Peyer's patch (tissue), 4 donors: ENCODE measurements around the gene AGMO.

Experiments used
- CTCF ChIP-seq, 6 experiments: fragments of 450-650 bp in 4 of 6; fragments of 200-600 bp in 2 of 6; sonication (generic) in 1 of 6; IDR thresholded peaks; one replicate each; pipeline ENCODE4 v1.5.1; 2017 to 2019; ENCODE audit warnings: antibody characterized with exemption in 6 of 6, mild to moderate bottlenecking in 3 of 6, moderate library complexity in 1 of 6
- POLR2A ChIP-seq, 2 donors: fragments of 450-650 bp; IDR thresholded peaks; one replicate each; pipeline ENCODE4 v1.5.1; 2017; ENCODE audit warnings: antibody characterized with exemption in 2 of 2, mild to moderate bottlenecking in 2 of 2, moderate library complexity in 2 of 2

- TF ChIP-seq CTCF (IDR thresholded peaks at IDR 0.05): no peak
- TF ChIP-seq POLR2A (IDR thresholded peaks at IDR 0.05): no peak
These were observed 282.2 kb downstream of the AGMO start for GRCh38 chr7:15279640-15280039.
